ENCODE data around the gene MEFV.

MEFV gene

DNA sequence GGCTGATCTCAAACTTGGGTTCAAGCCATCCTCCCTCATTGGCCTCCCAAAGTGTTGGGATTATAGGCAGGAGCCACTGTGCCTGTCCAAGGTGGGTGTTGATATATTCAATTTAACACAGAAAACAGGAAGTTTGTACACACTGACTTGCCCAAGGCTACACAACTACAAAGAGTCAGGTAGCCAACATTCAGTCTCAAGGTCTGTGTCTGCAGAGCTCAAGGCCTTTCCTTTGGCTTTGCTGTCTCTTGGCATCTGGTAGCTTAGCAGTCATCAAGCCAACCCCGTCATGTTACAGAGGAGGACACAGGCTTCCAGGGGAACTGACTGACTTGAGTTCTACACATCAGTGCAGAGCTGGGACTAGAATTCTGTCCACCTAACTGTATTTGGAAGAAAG is 11.9 kb upstream of the MEFV start:
- H3K36me3 ChIP-seq = peaks cover 13% of the 10 kb centered on the region; the same call in 1 of the 2 replicates
- no peak overlapping the region for H3K9ac ChIP-seq
- H3K4me1 ChIP-seq = peaks cover 12% of the 10 kb centered on the region
- H4K20me1 ChIP-seq = no peaks in the 10 kb centered on the region
- no peak overlapping the region for H3K4me3 ChIP-seq
- no peak for TF ChIP-seq Cebpa-rat (IDR thresholded peaks at IDR 0.05)
- H3K27ac ChIP-seq = no peak overlapping the region
- H3K4me2 ChIP-seq = no peak overlapping the region
- H3K9me3 ChIP-seq = peaks cover 9% of the 10 kb centered on the region; the same call in 1 of the 2 replicates
- no peaks in the 10 kb centered on the region for H3K27me3 ChIP-seq

GRCh38 chr16:3266873-3267537 is 10.6 kb upstream of the MEFV start:
- H3K36me3 ChIP-seq = peaks cover 13% of the 10 kb centered on the region; the same call in 1 of the 2 replicates
- H3K4me2 ChIP-seq = no peak overlapping the region
- no peaks in the 10 kb centered on the region for H4K20me1 ChIP-seq
- H3K9ac ChIP-seq = no peak overlapping the region
- H3K4me1 ChIP-seq = peaks cover 21% of the 10 kb centered on the region
- no peak overlapping the region for H3K27ac ChIP-seq
- TF ChIP-seq Cebpa-rat (IDR thresholded peaks at IDR 0.05) = no peak
- H3K4me3 ChIP-seq = no peak overlapping the region
- H3K9me3 ChIP-seq = peaks cover 9% of the 10 kb centered on the region; the same call in 1 of the 2 replicates
- H3K27me3 ChIP-seq = no peaks in the 10 kb centered on the region

DNA sequence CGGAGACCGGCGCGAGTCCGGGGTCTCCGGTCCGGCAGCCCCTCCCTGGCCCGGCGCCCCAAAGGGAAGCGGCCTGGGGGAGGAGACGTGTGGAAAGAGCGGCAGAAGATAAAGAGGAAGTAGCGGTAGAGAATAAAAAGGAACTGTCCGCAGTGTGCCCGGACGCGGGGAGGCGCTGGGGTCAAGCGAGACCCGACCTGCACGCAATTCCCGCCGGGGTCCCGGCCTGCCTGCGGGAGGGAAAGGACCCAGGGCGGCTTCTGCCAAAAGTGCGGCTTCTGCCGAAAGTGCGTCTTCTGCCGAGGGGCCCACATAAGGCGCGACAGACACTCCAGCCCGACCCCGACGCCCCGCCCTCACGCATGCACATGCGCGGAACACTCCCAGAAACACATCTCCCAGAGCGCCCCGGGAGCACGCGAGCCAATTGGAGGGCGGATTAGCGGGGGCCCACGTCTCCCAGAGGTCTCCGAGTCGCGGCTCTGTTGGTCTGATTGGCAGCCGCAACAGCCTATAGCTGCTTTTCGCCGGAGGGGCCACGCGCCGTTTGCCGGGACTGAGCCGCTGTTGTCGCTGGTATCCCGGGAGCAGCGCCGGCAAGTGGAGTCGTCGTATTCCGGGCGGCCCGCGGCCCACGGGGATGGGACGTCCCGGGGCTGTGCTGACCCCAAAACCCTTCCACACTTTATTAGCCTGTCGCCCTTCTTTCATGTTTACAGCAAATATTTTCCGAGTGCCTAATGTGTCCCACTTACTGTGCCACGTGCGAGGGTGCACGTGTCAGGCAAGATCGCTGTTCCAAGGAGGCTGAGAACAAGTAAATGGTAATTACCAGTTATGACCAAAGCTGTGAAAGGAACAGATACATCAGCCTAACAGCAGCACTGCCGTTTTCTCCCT is 8.0 kb upstream of the MEFV start:
- Histone ChIP-seq H3K27me3 (no peaks in the 10 kb centered on the region), H3K4me2 (peak overlapping the region; percentile 84), H3K9ac (peak overlapping the region; percentile 89), H3K36me3 (peaks cover 13% of the 10 kb centered on the region; the same call in 1 of the 2 replicates), H3K4me1 (peaks cover 21% of the 10 kb centered on the region), H3K4me3 (peak overlapping the region; percentile 93), H4K20me1 (no peaks in the 10 kb centered on the region), H3K9me3 (no peaks in the 10 kb centered on the region; the same call in 1 of the 2 replicates), H3K27ac (peak overlapping the region; percentile 92)
- TF ChIP-seq Cebpa-rat (IDR thresholded peaks at IDR 0.05) = no peak

DNA sequence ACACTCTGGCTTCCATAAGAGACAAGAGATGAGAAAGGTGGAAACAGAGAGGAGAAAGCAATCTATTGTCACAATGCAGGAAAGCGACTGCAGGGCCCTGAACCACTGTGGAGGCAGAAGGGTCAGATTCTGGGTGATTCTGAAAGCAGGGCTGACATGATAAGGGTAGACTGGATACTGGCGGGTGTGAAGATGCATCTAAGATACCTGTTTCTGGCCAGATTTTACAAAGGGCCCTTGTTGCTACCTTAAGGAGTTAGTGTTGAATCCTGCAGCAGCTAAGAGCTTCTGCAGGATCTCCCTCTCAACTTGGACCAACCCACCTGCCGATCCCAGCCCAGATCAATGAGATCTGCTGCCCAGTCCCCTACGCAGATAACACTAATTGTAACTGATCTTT is 6.1 kb upstream of the MEFV start:
- no peak overlapping the region for H3K9ac ChIP-seq
- H3K4me3 ChIP-seq = no peak overlapping the region
- peak overlapping the region; percentile 84 for H3K4me2 ChIP-seq
- H3K27ac ChIP-seq = no peak overlapping the region
- H3K4me1 ChIP-seq = peaks cover 21% of the 10 kb centered on the region
- no peak for TF ChIP-seq Cebpa-rat (IDR thresholded peaks at IDR 0.05)
- H3K9me3 ChIP-seq = no peaks in the 10 kb centered on the region
- H4K20me1 ChIP-seq = no peaks in the 10 kb centered on the region
- H3K36me3 ChIP-seq = 0 out of 2 replicates have a peak, but pooled peaks cover 5% of the 10 kb centered on the region
- H3K27me3 ChIP-seq = no peaks in the 10 kb centered on the region

GRCh38 chr16:3259836-3260235 is 3.4 kb upstream of the MEFV start:
- peaks cover 13% of the 10 kb centered on the region for H3K4me1 ChIP-seq
- TF ChIP-seq Cebpa-rat (IDR thresholded peaks at IDR 0.05) = no peak
- no peak overlapping the region for H3K4me3 ChIP-seq

DNA sequence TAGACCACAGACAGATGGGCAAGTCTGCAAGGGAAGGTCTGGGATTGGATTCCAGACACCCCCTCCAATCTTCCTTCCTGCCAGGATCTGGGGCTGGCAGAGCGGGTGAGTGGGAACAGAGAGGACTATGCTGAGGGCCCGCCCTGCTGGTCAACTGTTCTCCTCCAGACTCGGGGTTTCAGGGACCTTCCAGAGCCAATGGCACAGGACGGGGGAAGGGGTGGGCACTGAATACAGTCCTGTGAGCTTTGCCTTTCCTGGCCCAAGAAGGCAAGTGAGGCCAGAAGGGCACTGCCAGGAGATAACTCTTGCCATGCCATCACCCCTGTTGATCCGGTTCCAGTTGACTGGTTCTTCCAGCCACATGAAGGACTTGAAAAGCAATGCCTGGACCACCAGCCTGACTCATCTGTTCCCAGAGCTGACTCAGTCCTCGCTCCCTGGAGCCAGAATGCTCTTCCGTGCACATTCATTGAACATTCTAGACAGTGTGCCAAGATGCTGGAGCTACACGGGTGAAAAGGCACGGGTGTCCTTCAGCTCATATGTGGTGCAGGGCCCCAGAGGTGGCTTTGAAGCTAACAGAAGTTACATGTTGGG is 533 bp upstream of the MEFV start:
- Histone ChIP-seq H3K9ac (no peak overlapping the region), H3K27ac (no peak overlapping the region), H3K4me1 (no peaks in the 10 kb centered on the region), H3K4me3 (no peak overlapping the region), H4K20me1 (no peaks in the 10 kb centered on the region), H3K36me3 (no peaks in the 10 kb centered on the region), H3K4me2 (no peak overlapping the region), H3K9me3 (no peaks in the 10 kb centered on the region), H3K27me3 (no peaks in the 10 kb centered on the region)
- no peak for TF ChIP-seq Cebpa-rat (IDR thresholded peaks at IDR 0.05)

More at GRCh38 chr16:3259836-3260235, 3.4 kb upstream of the MEFV start:
- no peak overlapping the region for H3K27ac ChIP-seq
- no peaks in the 10 kb centered on the region for H4K20me1 ChIP-seq
- H3K36me3 ChIP-seq = no peaks in the 10 kb centered on the region
- H3K9ac ChIP-seq = no peak overlapping the region
- H3K27me3 ChIP-seq = no peaks in the 10 kb centered on the region
- no peaks in the 10 kb centered on the region for H3K9me3 ChIP-seq
- no peak overlapping the region for H3K4me2 ChIP-seq

- Histone ChIP-seq H3K27ac (no peak overlapping the region), H3K4me3 (no peak overlapping the region), H3K36me3 (no peaks in the 10 kb centered on the region), H3K9me3 (no peaks in the 10 kb centered on the region), H3K4me1 (no peaks in the 10 kb centered on the region), H4K20me1 (no peaks in the 10 kb centered on the region), H3K27me3 (no peaks in the 10 kb centered on the region), H3K9ac (no peak overlapping the region), H3K4me2 (no peak overlapping the region)
- no peak for TF ChIP-seq Cebpa-rat (IDR thresholded peaks at IDR 0.05)
Measured at GRCh38 chr16:3254309-3254708, 2.1 kb downstream of the MEFV start.

- no peak overlapping the region for H3K4me2 ChIP-seq
- no peaks in the 10 kb centered on the region for H4K20me1 ChIP-seq
- H3K27me3 ChIP-seq = no peaks in the 10 kb centered on the region
- H3K4me3 ChIP-seq = no peak overlapping the region
- no peaks in the 10 kb centered on the region for H3K4me1 ChIP-seq
- no peak for TF ChIP-seq Cebpa-rat (IDR thresholded peaks at IDR 0.05)
- no peak overlapping the region for H3K27ac ChIP-seq
- H3K9ac ChIP-seq = no peak overlapping the region
- H3K9me3 ChIP-seq = no peaks in the 10 kb centered on the region
- no peaks in the 10 kb centered on the region for H3K36me3 ChIP-seq
Measured at GRCh38 chr16:3252967-3253366, 3.5 kb downstream of the MEFV start.

GRCh38 chr16:3249451-3249850 is 7.0 kb downstream of the MEFV start:
- H4K20me1 ChIP-seq = no peaks in the 10 kb centered on the region
- TF ChIP-seq Cebpa-rat (IDR thresholded peaks at IDR 0.05) = no peak
- no peak overlapping the region for H3K9ac ChIP-seq
- no peaks in the 10 kb centered on the region for H3K36me3 ChIP-seq
- no peak overlapping the region for H3K4me3 ChIP-seq
- H3K4me2 ChIP-seq = no peak overlapping the region
- no peaks in the 10 kb centered on the region for H3K4me1 ChIP-seq
- no peaks in the 10 kb centered on the region for H3K27me3 ChIP-seq
- peaks cover 3% of the 10 kb centered on the region for H3K9me3 ChIP-seq
- H3K27ac ChIP-seq = no peak overlapping the region

GRCh38 chr16:3249020-3249419 is 7.4 kb downstream of the MEFV start:
- no peaks in the 10 kb centered on the region for H3K36me3 ChIP-seq
- H3K4me2 ChIP-seq = no peak overlapping the region
- no peak overlapping the region for H3K9ac ChIP-seq
- peaks cover 6% of the 10 kb centered on the region for H3K9me3 ChIP-seq
- no peaks in the 10 kb centered on the region for H3K4me1 ChIP-seq
- no peaks in the 10 kb centered on the region for H4K20me1 ChIP-seq
- H3K4me3 ChIP-seq = no peak overlapping the region
- H3K27me3 ChIP-seq = no peaks in the 10 kb centered on the region
- TF ChIP-seq Cebpa-rat (IDR thresholded peaks at IDR 0.05) = no peak
- H3K27ac ChIP-seq = no peak overlapping the region
